Upper lobe of left lung (tissue), 6 donors: ENCODE results near the gene FBXO11. TPM values are rescaled to one million over a fixed set of nuclear protein-coding genes. Genes with fewer than 3 reads are reported as not detected.
A peak's percentile ranks its signal among the peaks of the same experiment; 100 is the strongest.

ENCODE experiments used
- ATAC-seq, 2 donors: fragments of 200-7000 bp; cut with Tn5 transposase; one replicate each; pipeline ENCODE4 v1.9.1; 2022; ENCODE audit warnings: mild to moderate bottlenecking in 2 of 2, moderate library complexity in 2 of 2; ENCODE audit not compliant: low FRiP score in 2 of 2
- DNase-seq, 2 donors: peaks; one replicate each; pipeline ENCODE4 v3.0.0-alpha.2; 2019 to 2020
- H3K27ac ChIP-seq, 4 donors: fragments of 200-600 bp; sonication (generic); one replicate each; pipeline ENCODE4 v1.5.1; 2016 to 2019
- H3K27me3 ChIP-seq, 4 donors: fragments of 200-600 bp; sonication (generic); one replicate each; pipeline ENCODE4 v1.5.1; 2017 to 2019
- H3K36me3 ChIP-seq, 4 donors: fragments of 200-600 bp; sonication (generic); one replicate each; pipeline ENCODE4 v1.5.1; 2016 to 2019
- H3K4me1 ChIP-seq, 4 donors: fragments of 200-600 bp; sonication (generic); one replicate each; pipeline ENCODE4 v1.5.1; 2018 to 2019
- H3K4me3 ChIP-seq, 4 donors: fragments of 200-600 bp; sonication (generic); one replicate each; pipeline ENCODE4 v1.5.1; 2017 to 2019; ENCODE audit warnings: mild to moderate bottlenecking in 2 of 4, moderate library complexity in 1 of 4
- H3K9me3 ChIP-seq, 4 donors: fragments of 200-600 bp; sonication (generic); one replicate each; pipeline ENCODE4 v1.5.1; 2018 to 2019
- EP300 ChIP-seq, 4 donors: sonication (generic); formaldehyde crosslinking; IDR thresholded peaks; one replicate each; pipeline ENCODE4 v1.5.1; 2017; ENCODE audit warnings: antibody characterized with exemption in 4 of 4, control low read depth in 2 of 4
- POLR2A ChIP-seq, 4 donors: fragments of 450-650 bp; IDR thresholded peaks; one replicate each; pipeline ENCODE4 v1.5.1; 2016 to 2017; ENCODE audit warnings: antibody characterized with exemption in 4 of 4, mild to moderate bottlenecking in 2 of 4
- POLR2AphosphoS5 ChIP-seq, 2 donors: sonication (generic); formaldehyde crosslinking; IDR thresholded peaks; one replicate each; pipeline ENCODE4 v1.5.1; 2017; ENCODE audit warnings: antibody characterized with exemption in 2 of 2
- WGBS, 2 donors: methylation state at CpG; one replicate each; pipeline ENCODE4 v1.1.5; 2017 to 2018; 5-methylcytosine and 5-hydroxymethylcytosine counted together
- total RNA-seq, 6 donors: library from RNA; depleted of rRNA in 4 of 6; stranded (reverse); fragments of >200 nt in 4 of 6; gene quantifications; one replicate each; pipeline versions ENCODE4 v1.1.0 to v1.2.1, GENCODE V29; 2016 to 2021
- TF ChIP-seq, protein P1 (sequence below), 6 experiments: fragments of 450-650 bp in 4 of 6; fragments of 200-600 bp in 2 of 6; sonication (generic) in 2 of 6; IDR thresholded peaks; one replicate each; pipeline ENCODE4 v1.5.1; 2016 to 2019; ENCODE audit warnings: antibody characterized with exemption in 6 of 6
- donor health status: DM: no; HTN: no; CAD: no; lungs with moderate emphysema.
- donor health status: DM: no; HTN: yes; CAD: no; lungs with severe emphysema.

The FBXO11 gene
- total RNA-seq, 6 donors from 2014 or later, result 30.5 to 99.2 (median 60.0) TPM

DNA sequence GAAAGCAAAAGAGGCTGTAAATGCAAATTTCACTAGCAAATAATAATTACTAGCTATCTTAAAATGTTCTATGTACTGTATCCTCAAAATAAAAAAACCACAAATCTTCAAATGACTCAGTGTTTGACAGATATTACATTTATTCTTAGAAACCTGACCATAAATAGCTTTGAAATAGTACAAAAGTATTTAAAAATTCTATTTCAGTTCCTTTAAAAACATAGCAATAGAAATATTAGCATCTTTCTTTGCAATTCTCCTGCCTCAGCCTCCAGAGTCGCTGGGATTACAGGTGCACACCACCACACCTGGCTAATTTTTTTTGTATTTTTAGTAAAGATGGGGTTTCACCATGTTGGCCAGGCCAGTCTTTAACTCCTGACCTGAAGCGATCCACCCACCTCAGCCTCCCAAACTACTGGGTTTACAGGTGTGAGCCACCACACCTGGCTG, 72.8 kb downstream of the FBXO11 start:
- ATAC-seq, result no peak
- 93 to 95% methylated on average over 2 of the region's 2 CpGs for WGBS, 2 donors
- H3K36me3 ChIP-seq, result peaks cover 20 to 96% (median 60%) of the 10 kb centered on the region in 4 donors
- no peak overlapping the region for H3K27ac ChIP-seq
- no peaks in the 10 kb centered on the region for H3K4me1 ChIP-seq
- no peaks in the 10 kb centered on the region for H3K27me3 ChIP-seq
- H3K4me3 ChIP-seq, result no peak overlapping the region
- TF ChIP-seq EP300 (IDR thresholded peaks at IDR 0.05) (no peak), POLR2A (IDR thresholded peaks at IDR 0.05) (no peak), POLR2AphosphoS5 (IDR thresholded peaks at IDR 0.05) (no peak)
- TF ChIP-seq, protein P1, sequence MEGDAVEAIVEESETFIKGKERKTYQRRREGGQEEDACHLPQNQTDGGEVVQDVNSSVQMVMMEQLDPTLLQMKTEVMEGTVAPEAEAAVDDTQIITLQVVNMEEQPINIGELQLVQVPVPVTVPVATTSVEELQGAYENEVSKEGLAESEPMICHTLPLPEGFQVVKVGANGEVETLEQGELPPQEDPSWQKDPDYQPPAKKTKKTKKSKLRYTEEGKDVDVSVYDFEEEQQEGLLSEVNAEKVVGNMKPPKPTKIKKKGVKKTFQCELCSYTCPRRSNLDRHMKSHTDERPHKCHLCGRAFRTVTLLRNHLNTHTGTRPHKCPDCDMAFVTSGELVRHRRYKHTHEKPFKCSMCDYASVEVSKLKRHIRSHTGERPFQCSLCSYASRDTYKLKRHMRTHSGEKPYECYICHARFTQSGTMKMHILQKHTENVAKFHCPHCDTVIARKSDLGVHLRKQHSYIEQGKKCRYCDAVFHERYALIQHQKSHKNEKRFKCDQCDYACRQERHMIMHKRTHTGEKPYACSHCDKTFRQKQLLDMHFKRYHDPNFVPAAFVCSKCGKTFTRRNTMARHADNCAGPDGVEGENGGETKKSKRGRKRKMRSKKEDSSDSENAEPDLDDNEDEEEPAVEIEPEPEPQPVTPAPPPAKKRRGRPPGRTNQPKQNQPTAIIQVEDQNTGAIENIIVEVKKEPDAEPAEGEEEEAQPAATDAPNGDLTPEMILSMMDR (IDR thresholded peaks at IDR 0.05), result no peak
- DNase-seq, result no peak
- no peaks in the 10 kb centered on the region for H3K9me3 ChIP-seq

DNA sequence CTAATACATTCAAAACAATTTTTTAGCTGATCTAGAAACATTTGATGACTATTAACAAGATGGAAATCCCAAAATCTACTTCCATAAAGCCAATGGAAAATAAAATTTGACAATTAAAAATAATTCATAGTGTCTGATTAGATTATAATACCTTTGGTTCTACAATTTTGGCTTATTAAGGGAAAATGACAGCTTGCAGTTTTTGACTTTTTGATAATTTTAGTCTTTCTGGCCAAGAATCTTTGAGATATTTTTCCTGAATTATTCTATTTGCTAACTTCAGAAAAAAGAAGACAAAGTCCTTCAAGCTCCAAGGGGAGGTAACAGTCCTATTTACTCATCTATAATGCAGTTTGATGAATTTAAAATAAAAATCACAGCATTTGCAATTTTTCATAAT, 83.8 kb downstream of the FBXO11 start:
- no peaks in the 10 kb centered on the region for H3K4me1 ChIP-seq
- ATAC-seq (no peak), DNase-seq (no peak)
- H3K36me3 ChIP-seq, result peaks cover 22 to 86% (median 34%) of the 10 kb centered on the region in 4 donors
- no peaks in the 10 kb centered on the region for H3K9me3 ChIP-seq
- H3K4me3 ChIP-seq, result no peak overlapping the region
- H3K27ac ChIP-seq, result no peak overlapping the region
- no peaks in the 10 kb centered on the region for H3K27me3 ChIP-seq
- TF ChIP-seq EP300 (IDR thresholded peaks at IDR 0.05), result no peak
- TF ChIP-seq POLR2A (IDR thresholded peaks at IDR 0.05), result no peak
- TF ChIP-seq, protein P1 (IDR thresholded peaks at IDR 0.05), result no peak
- TF ChIP-seq POLR2AphosphoS5 (IDR thresholded peaks at IDR 0.05), result no peak

DNA sequence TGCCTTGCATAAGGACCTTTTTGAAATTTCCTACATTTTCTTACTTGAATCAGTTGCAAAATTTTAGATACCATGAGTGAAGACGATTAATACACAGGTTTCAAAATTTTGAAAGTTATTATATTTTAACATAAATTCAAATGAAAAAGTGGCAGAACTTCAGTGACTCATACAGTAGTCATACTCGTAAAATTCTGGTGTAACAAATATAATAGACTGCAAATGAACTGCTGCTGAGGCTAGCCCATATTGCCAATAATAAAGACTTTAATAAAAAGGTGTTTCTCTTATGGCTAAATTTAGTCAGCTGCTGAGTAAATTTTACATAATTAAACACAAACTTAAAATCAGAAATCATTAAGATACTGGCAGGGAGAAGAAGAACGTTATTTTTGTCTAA, 86.5 kb downstream of the FBXO11 start:
- Histone ChIP-seq H3K9me3 (no peaks in the 10 kb centered on the region), H3K4me1 (no peaks in the 10 kb centered on the region), H3K27ac (no peak overlapping the region), H3K36me3 (peaks cover 19 to 93% (median 46%) of the 10 kb centered on the region in 4 donors), H3K4me3 (no peak overlapping the region), H3K27me3 (no peaks in the 10 kb centered on the region)
- DNase-seq, result no peak
- WGBS, 2 donors, result 96% methylated on average over 3 of the region's 3 CpGs
- ATAC-seq, result no peak
- no peak for TF ChIP-seq POLR2A (IDR thresholded peaks at IDR 0.05)
- no peak for TF ChIP-seq EP300 (IDR thresholded peaks at IDR 0.05)
- TF ChIP-seq, protein P1 (IDR thresholded peaks at IDR 0.05), result no peak
- no peak for TF ChIP-seq POLR2AphosphoS5 (IDR thresholded peaks at IDR 0.05)

- ATAC-seq (no peak), DNase-seq (no peak)
- H3K4me3 ChIP-seq, result no peak overlapping the region
- no peaks in the 10 kb centered on the region for H3K4me1 ChIP-seq
- H3K27me3 ChIP-seq, result no peaks in the 10 kb centered on the region
- H3K27ac ChIP-seq, result no peak overlapping the region
- H3K36me3 ChIP-seq, result peaks cover 19 to 91% (median 47%) of the 10 kb centered on the region in 4 donors
- WGBS, 2 donors, result 73 to 77% methylated on average over 2 of the region's 2 CpGs
- no peaks in the 10 kb centered on the region for H3K9me3 ChIP-seq
- TF ChIP-seq, protein P1 (IDR thresholded peaks at IDR 0.05), result no peak
- TF ChIP-seq EP300 (IDR thresholded peaks at IDR 0.05), result no peak
- no peak for TF ChIP-seq POLR2AphosphoS5 (IDR thresholded peaks at IDR 0.05)
- TF ChIP-seq POLR2A (IDR thresholded peaks at IDR 0.05), result no peak
Observed at GRCh38 chr2:47818777-47819176, 87.5 kb downstream of the FBXO11 start.

DNA sequence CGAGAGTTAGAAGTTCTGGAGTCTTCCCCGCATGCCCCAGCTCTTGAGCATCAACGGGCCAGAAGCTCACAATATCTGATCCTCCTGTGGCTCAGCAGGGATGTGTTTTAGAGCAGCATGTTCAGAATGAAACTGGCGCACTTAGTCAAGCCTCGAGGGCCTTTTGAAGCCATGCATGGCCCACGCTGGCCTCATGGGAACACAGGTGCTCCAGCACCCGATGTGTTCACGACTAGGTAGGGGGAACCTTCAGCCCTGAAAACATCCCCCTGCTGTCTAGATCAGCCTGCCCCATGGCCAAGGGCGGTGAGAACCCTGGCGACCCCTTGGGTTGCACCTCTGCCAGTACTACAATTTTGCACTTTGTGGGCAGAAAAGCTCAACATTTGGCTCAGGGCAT, 90.5 kb downstream of the FBXO11 start:
- Histone ChIP-seq H3K27me3 (no peaks in the 10 kb centered on the region), H3K4me1 (no peaks in the 10 kb centered on the region), H3K36me3 (peaks cover 5 to 89% (median 48%) of the 10 kb centered on the region in 4 donors), H3K9me3 (no peaks in the 10 kb centered on the region), H3K4me3 (no peak overlapping the region), H3K27ac (no peak overlapping the region)
- no peak for DNase-seq
- WGBS, 2 donors, result 96 to 98% methylated on average over 10 of the region's 10 CpGs
- TF ChIP-seq POLR2A (IDR thresholded peaks at IDR 0.05), result no peak
- TF ChIP-seq EP300 (IDR thresholded peaks at IDR 0.05), result no peak
- TF ChIP-seq, protein P1 (IDR thresholded peaks at IDR 0.05), result no peak
- no peak for TF ChIP-seq POLR2AphosphoS5 (IDR thresholded peaks at IDR 0.05)
- ATAC-seq, result peak in 1 of 2 donors; percentile 61
